Measurements from ENCODE around the gene SLC1A1.

The SLC1A1 gene

GRCh38 chr9:4489919-4490704 lies at the start of gene SLC1A1:
TSS of gene SLC1A1 (plus strand) at chr9:4490468. CDS start at chr9:4490680, 212 bp downstream.
- no peak for DNase-seq (ENCODE audit: low read depth)

- no peak for DNase-seq (ENCODE audit: low read depth)
Measured at GRCh38 chr9:4442806-4443205, 47.5 kb upstream of the SLC1A1 start.

- no peak for DNase-seq (ENCODE audit: low read depth)
Measured at GRCh38 chr9:4443439-4443838, 46.8 kb upstream of the SLC1A1 start.

- DNase-seq (ENCODE audit: low read depth) = no peak
Measured at GRCh38 chr9:4461437-4461836, 28.8 kb upstream of the SLC1A1 start.

- no peak for DNase-seq (ENCODE audit: low read depth)
Measured at GRCh38 chr9:4463824-4464223, 26.4 kb upstream of the SLC1A1 start.

- DNase-seq (ENCODE audit: low read depth) = no peak
Measured at GRCh38 chr9:4464911-4465513, 25.3 kb upstream of the SLC1A1 start.

- DNase-seq (ENCODE audit: low read depth) = no peak
Measured at GRCh38 chr9:4465910-4466309, 24.4 kb upstream of the SLC1A1 start.

- DNase-seq (ENCODE audit: low read depth) = no peak
Measured at GRCh38 chr9:4475301-4475700, 15.0 kb upstream of the SLC1A1 start.

- no peak for DNase-seq (ENCODE audit: low read depth)
Measured at GRCh38 chr9:4486176-4486575, 4.1 kb upstream of the SLC1A1 start.

GRCh38 chr9:4489562-4489918 lies 728 bp upstream of the SLC1A1 start:
- DNase-seq (ENCODE audit: low read depth) = no peak

- DNase-seq (ENCODE audit: low read depth) = no peak
Measured at GRCh38 chr9:4490705-4491625, 697 bp downstream of the SLC1A1 start.

- no peak for DNase-seq (ENCODE audit: low read depth)
Measured at GRCh38 chr9:4491626-4491975, 1.3 kb downstream of the SLC1A1 start.

- no peak for DNase-seq (ENCODE audit: low read depth)
Measured at GRCh38 chr9:4494332-4494731, 4.1 kb downstream of the SLC1A1 start.

- no peak for DNase-seq (ENCODE audit: low read depth)
Measured at GRCh38 chr9:4494806-4495205, 4.5 kb downstream of the SLC1A1 start.

- DNase-seq (ENCODE audit: low read depth) = no peak
Measured at GRCh38 chr9:4495537-4495936, 5.3 kb downstream of the SLC1A1 start.

GRCh38 chr9:4496497-4496896 lies 6.2 kb downstream of the SLC1A1 start:
- DNase-seq (ENCODE audit: low read depth) = no peak

GRCh38 chr9:4497395-4497794 lies 7.1 kb downstream of the SLC1A1 start:
- no peak for DNase-seq (ENCODE audit: low read depth)

GRCh38 chr9:4497855-4498254 lies 7.6 kb downstream of the SLC1A1 start:
- DNase-seq (ENCODE audit: low read depth) = no peak

GRCh38 chr9:4499917-4500316 lies 9.6 kb downstream of the SLC1A1 start:
- DNase-seq (ENCODE audit: low read depth) = no peak

- DNase-seq (ENCODE audit: low read depth) = no peak
Measured at GRCh38 chr9:4501147-4501507, 10.9 kb downstream of the SLC1A1 start.

- no peak for DNase-seq (ENCODE audit: low read depth)
Measured at GRCh38 chr9:4502444-4502843, 12.2 kb downstream of the SLC1A1 start.

- DNase-seq (ENCODE audit: low read depth) = no peak
Measured at GRCh38 chr9:4503103-4503502, 12.8 kb downstream of the SLC1A1 start.

GRCh38 chr9:4504250-4504649 lies 14.0 kb downstream of the SLC1A1 start:
- DNase-seq (ENCODE audit: low read depth) = no peak

All from stimulated activated CD8-positive, alpha-beta memory T cell treated with anti-CD3 and anti-CD28 coated beads, Interleukin-15, amount 100 ng/mL, for 1 hour (primary cell).